H9 (cell line): ENCODE results near the gene SSTR5. TPM values are rescaled to one million over a fixed set of nuclear protein-coding genes. Genes with fewer than 3 reads are reported as not detected.

ENCODE experiments used
- DNase-seq: peaks from one replicate; pipeline ENCODE4 v3.0.0-alpha.2; 2017
- H2AFZ ChIP-seq: one replicate; pipeline ENCODE4 v1.6.1; 2013; ENCODE audit warnings: mild to moderate bottlenecking, low read length, control low read depth, moderate library complexity
- H2AK5ac ChIP-seq: 2 replicates; pipeline ENCODE4 v1.6.1; 2013; ENCODE audit warnings: low read length, control low read depth, mixed read lengths; ENCODE audit not compliant: insufficient read length
- H2BK120ac ChIP-seq: one replicate; pipeline ENCODE4 v1.6.1; 2013; ENCODE audit warnings: low read depth, mild to moderate bottlenecking, low read length, control low read depth, inconsistent platforms; ENCODE audit not compliant: poor library complexity, severe bottlenecking
- H2BK12ac ChIP-seq: 2 replicates; pipeline ENCODE4 v1.6.1; 2013; ENCODE audit warnings: low read length, control low read depth, mixed read lengths, low read depth; ENCODE audit not compliant: insufficient read length
- H2BK15ac ChIP-seq: 2 replicates; pipeline ENCODE4 v1.6.1; 2013; ENCODE audit warnings: low read depth, low read length, control low read depth
- H2BK20ac ChIP-seq: one replicate; pipeline ENCODE4 v1.6.1; 2013; ENCODE audit warnings: low read depth, mild to moderate bottlenecking, low read length, control low read depth, inconsistent platforms; ENCODE audit not compliant: poor library complexity, severe bottlenecking
- H2BK5ac ChIP-seq: 2 replicates; pipeline ENCODE4 v1.6.1; 2013; ENCODE audit warnings: low read length, control low read depth, mixed read lengths; ENCODE audit not compliant: insufficient read length
- H3K14ac ChIP-seq: 2 replicates; pipeline ENCODE4 v1.6.1; 2013; ENCODE audit warnings: low read length, control low read depth; ENCODE audit not compliant: insufficient read depth
- H3K18ac ChIP-seq: 2 replicates; pipeline ENCODE4 v1.6.1; 2013; ENCODE audit warnings: low read depth, mild to moderate bottlenecking, mixed read lengths, low read length, control low read depth; ENCODE audit not compliant: insufficient read length
- H3K23ac ChIP-seq: 2 replicates; pipeline ENCODE4 v1.6.1; 2013; ENCODE audit warnings: low read length, control low read depth, mixed read lengths, low read depth; ENCODE audit not compliant: insufficient read length
- H3K23me2 ChIP-seq: 2 replicates; pipeline ENCODE4 v1.6.1; 2013; ENCODE audit warnings: low read depth, mild to moderate bottlenecking, mixed read lengths, low read length, control low read depth; ENCODE audit not compliant: insufficient read length, poor library complexity, severe bottlenecking
- H3K27ac ChIP-seq: 2 replicates; pipeline ENCODE4 v1.5.1; 2013; ENCODE audit warnings: low read length, control low read depth, mixed read lengths, low read depth; ENCODE audit not compliant: insufficient read length
- H3K27me3 ChIP-seq: 2 replicates; pipeline ENCODE4 v1.6.1; 2013; ENCODE audit warnings: low read length, control low read depth, inconsistent platforms; ENCODE audit not compliant: insufficient read depth
- H3K4ac ChIP-seq: 2 replicates; pipeline ENCODE4 v1.6.1; 2013; ENCODE audit warnings: low read depth, mild to moderate bottlenecking, control low read depth, inconsistent platforms, low read length, moderate library complexity
- H3K4me1 ChIP-seq: 2 replicates; pipeline ENCODE4 v1.6.1; 2013; ENCODE audit warnings: low read length, control low read depth, inconsistent platforms; ENCODE audit not compliant: insufficient read depth
- H3K4me2 ChIP-seq: 2 replicates; pipeline ENCODE4 v1.6.1; 2013; ENCODE audit warnings: low read length, control low read depth, mixed read lengths; ENCODE audit not compliant: insufficient read length, insufficient read depth
- H3K56ac ChIP-seq: 2 replicates; pipeline ENCODE4 v1.6.1; 2013; ENCODE audit warnings: low read depth, mild to moderate bottlenecking, mixed read lengths, low read length, control low read depth; ENCODE audit not compliant: insufficient read length
- H3K79me1 ChIP-seq: 2 replicates; pipeline ENCODE4 v1.6.1; 2013; ENCODE audit warnings: low read depth, mild to moderate bottlenecking, moderate library complexity, low read length, control low read depth, inconsistent platforms; ENCODE audit not compliant: insufficient read depth, poor library complexity, severe bottlenecking
- H3K79me2 ChIP-seq: 2 replicates; pipeline ENCODE4 v1.6.1; 2013; ENCODE audit warnings: low read length, control low read depth, inconsistent platforms; ENCODE audit not compliant: insufficient read depth
- H3K9ac ChIP-seq: 2 replicates; pipeline ENCODE4 v1.6.1; 2013; ENCODE audit warnings: low read length, control low read depth, mixed read lengths; ENCODE audit not compliant: insufficient read length; ENCODE audit errors: extremely low read depth
- H3K9me3 ChIP-seq: one replicate; pipeline ENCODE4 v1.6.1; 2013; ENCODE audit warnings: low read depth, low read length, inconsistent platforms; ENCODE audit not compliant: control insufficient read depth
- H3T11ph ChIP-seq: one replicate; pipeline ENCODE4 v1.6.1; 2013; ENCODE audit warnings: mild to moderate bottlenecking, low read length, control low read depth, inconsistent platforms
- H4K20me1 ChIP-seq: one replicate; pipeline ENCODE4 v1.6.1; 2013; ENCODE audit not compliant: control insufficient read depth, insufficient read length, insufficient read depth
- H4K5ac ChIP-seq: 2 replicates; pipeline ENCODE4 v1.6.1; 2013; ENCODE audit warnings: low read depth, mild to moderate bottlenecking, mixed read lengths, low read length, control low read depth; ENCODE audit not compliant: insufficient read length
- H4K8ac ChIP-seq: replicated peaks from 2 replicates; pipeline ENCODE4 v1.6.1; 2013; ENCODE audit warnings: low read length, control low read depth, mixed read lengths, low read depth; ENCODE audit not compliant: insufficient read length
- H4K91ac ChIP-seq: 2 replicates; pipeline ENCODE4 v1.6.1; 2013; ENCODE audit warnings: low read depth, mild to moderate bottlenecking, moderate library complexity, mixed read lengths, low read length, control low read depth; ENCODE audit not compliant: insufficient read length
- H3K27ac Mint-ChIP-seq, 3 experiments: 2 replicates in 2 of 3; 3 replicates in 1 of 3; pipeline ENCODE4 v1.8.0; 2020 to 2021; ENCODE audit warnings: mixed read lengths in 3 of 3, mild to moderate bottlenecking in 1 of 3, moderate library complexity in 1 of 3
- H3K27me3 Mint-ChIP-seq: 2 replicates; pipeline ENCODE4 v1.8.0; 2021; ENCODE audit warnings: low read depth, mild to moderate bottlenecking, moderate library complexity, mixed read lengths
- H3K36me3 Mint-ChIP-seq, 3 experiments: 2 replicates in 2 of 3; 3 replicates in 1 of 3; pipeline ENCODE4 v1.8.0; 2020 to 2021; ENCODE audit warnings: low read depth in 3 of 3, mixed read lengths in 3 of 3; ENCODE audit not compliant: insufficient read depth in 1 of 3
- H3K4me1 Mint-ChIP-seq, 2 experiments: 2 replicates each; pipeline ENCODE4 v1.8.0; 2020; ENCODE audit warnings: mixed read lengths in 2 of 2
- H3K4me3 Mint-ChIP-seq, 2 experiments: 2 replicates in 1 of 2; 3 replicates in 1 of 2; pipeline ENCODE4 v1.8.0; 2020 to 2021; ENCODE audit warnings: mild to moderate bottlenecking in 2 of 2, mixed read lengths in 2 of 2, moderate library complexity in 1 of 2
- H3K9me3 Mint-ChIP-seq, 2 experiments: 2 replicates in 1 of 2; 3 replicates in 1 of 2; pipeline ENCODE4 v1.8.0; 2020; ENCODE audit warnings: mild to moderate bottlenecking in 2 of 2, mixed read lengths in 2 of 2, moderate library complexity in 1 of 2
- CTCF ChIP-seq: fragments of 200-600 bp; sonication (generic); conservative IDR thresholded peaks from 3 replicates; pipeline ENCODE4 v1.8.0; 2021; ENCODE audit warnings: antibody characterized with exemption, mild to moderate bottlenecking
- WGBS: extraction: QIAGEN DNeasy Blood & Tissue Kit; methylation state at CpG from one replicate; pipeline ENCODE4 v1.1.7; 2013; ENCODE audit warnings: missing lambda C conversion rate, low lambda C conversion rate, mixed read lengths; ENCODE audit not compliant: insufficient read length; ENCODE audit errors: extremely low coverage; 5-methylcytosine and 5-hydroxymethylcytosine counted together
- total RNA-seq: library from RNA; stranded (reverse); gene quantifications from 2 replicates; pipeline ENCODE4 v1.2.1, GENCODE V29; 2021

Gene SSTR5
- total RNA-seq, 1 experiment from 2014 or later, result 0.22 TPM

DNA sequence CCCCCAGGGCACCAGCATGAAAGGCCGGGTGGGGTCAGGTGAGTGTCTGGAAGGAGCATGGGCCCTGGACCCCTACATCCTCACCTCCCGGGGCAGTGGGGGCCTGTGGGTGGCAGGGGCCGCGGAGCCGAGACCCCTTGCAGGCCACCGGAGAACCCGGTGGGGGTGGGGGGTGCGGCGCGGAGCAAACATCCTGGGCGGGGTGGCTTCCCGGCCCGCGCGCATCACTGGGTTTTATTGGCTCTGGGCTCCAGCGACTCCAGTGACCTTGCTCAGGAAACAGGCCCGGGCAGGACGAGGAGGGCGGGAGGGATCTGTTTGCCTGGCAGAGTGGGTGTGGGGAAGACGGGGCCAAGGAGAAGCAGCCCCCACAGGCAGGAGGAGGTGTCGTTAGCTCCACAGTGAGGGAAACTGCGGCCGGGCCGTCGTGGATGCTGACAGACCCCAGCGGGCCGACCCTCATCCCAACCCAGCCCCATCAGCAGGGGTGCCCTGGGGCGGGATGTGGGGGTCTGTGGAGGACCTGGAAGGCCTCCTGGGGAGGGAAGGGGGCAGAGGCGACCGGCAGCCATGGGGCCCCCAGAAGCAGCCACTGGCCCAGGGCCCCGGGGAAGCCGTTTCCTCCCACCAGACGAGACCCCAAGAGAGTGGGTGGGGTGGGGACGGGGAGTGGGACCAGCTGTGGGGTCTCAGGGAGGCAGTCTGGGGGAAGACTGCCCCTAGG is 10.6 kb downstream of the SSTR5 start:
- no peak overlapping the region for H3K18ac ChIP-seq
- no peaks in the 10 kb centered on the region for H4K20me1 ChIP-seq
- H2BK5ac ChIP-seq, result no peak overlapping the region
- peaks cover 12 to 20% of the 10 kb centered on the region in 2 experiments for H3K9me3 Mint-ChIP-seq
- H3K4ac ChIP-seq, result no peak overlapping the region
- no peak overlapping the region for H3K14ac ChIP-seq
- no peak overlapping the region for H3K27ac ChIP-seq
- H4K5ac ChIP-seq, result no peak overlapping the region
- no CpG with 5 or more reads among the region's 34 CpGs for WGBS
- no peaks in the 10 kb centered on the region for H3K79me2 ChIP-seq
- H3K4me2 ChIP-seq, result no peak overlapping the region
- H3K9me3 ChIP-seq, result peaks cover 5% of the 10 kb centered on the region
- H2BK20ac ChIP-seq, result no peak overlapping the region
- no peak overlapping the region for H4K8ac ChIP-seq
- DNase-seq, result no peak
- H3K23me2 ChIP-seq, result no peaks in the 10 kb centered on the region
- no peaks in the 10 kb centered on the region for H3K27me3 ChIP-seq
- H2AK5ac ChIP-seq, result no peak overlapping the region
- no peak overlapping the region for H3K56ac ChIP-seq
- H3T11ph ChIP-seq, result no peak overlapping the region
- no peak for TF ChIP-seq CTCF
- H3K9ac ChIP-seq, result no peak overlapping the region
- H3K27ac Mint-ChIP-seq, result no peak overlapping the region; a peak in 1 of 7 replicates
- H2BK15ac ChIP-seq, result no peak overlapping the region
- no peaks in the 10 kb centered on the region for H3K4me1 ChIP-seq
- no peak overlapping the region for H3K23ac ChIP-seq
- no peak overlapping the region for H2AFZ ChIP-seq
- peaks cover 18% of the 10 kb centered on the region for H3K27me3 Mint-ChIP-seq
- H4K91ac ChIP-seq, result no peak overlapping the region
- H3K4me1 Mint-ChIP-seq, result peaks cover 4% of the 10 kb centered on the region in 2 experiments; a peak in 2 of 4 replicates
- no peak overlapping the region for H2BK12ac ChIP-seq
- no peak overlapping the region for H2BK120ac ChIP-seq
- H3K36me3 Mint-ChIP-seq, result peaks cover 0 to 8% (median 3%) of the 10 kb centered on the region in 3 experiments; a peak in 2 of 7 replicates
- no peak overlapping the region for H3K4me3 Mint-ChIP-seq
- no peaks in the 10 kb centered on the region for H3K79me1 ChIP-seq
